DND-41 (cell line): Measurements from ENCODE around the gene ARHGAP24.

Experiments used
- EZH2 ChIP-seq: IDR thresholded peaks from 3 replicates; pipeline ENCODE4 v1.6.1; 2012; ENCODE audit warnings: borderline replicate concordance, low read depth, mild to moderate bottlenecking, moderate library complexity, low read length, inconsistent platforms; ENCODE audit not compliant: severe bottlenecking
- TF ChIP-seq, protein P1 (sequence below): IDR thresholded peaks from 2 replicates; pipeline ENCODE4 v1.5.1; 2012; ENCODE audit warnings: borderline replicate concordance, low read length, moderate library complexity, mild to moderate bottlenecking; ENCODE audit not compliant: poor library complexity, severe bottlenecking; ENCODE audit errors: extremely low read depth

DNA sequence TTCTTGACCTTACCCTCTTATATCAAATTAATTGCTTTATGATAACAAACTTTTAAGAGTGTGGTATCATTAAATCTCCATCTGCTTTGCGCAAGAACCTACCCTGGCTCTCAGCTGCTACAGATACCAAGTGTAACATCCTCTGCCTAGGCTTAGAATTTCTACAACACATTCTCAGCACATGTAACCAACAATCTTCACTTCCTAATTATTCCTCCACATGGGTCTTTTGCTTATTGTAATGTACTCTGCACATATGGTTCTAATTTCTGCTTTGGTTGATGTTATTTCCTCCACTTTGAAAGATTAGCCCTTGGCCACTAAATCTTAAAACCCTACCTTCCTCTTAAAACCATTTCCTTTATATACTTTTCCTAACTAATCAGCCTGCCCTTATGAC lies 242.4 kb downstream of the ARHGAP24 start:
- TF ChIP-seq, protein P1, sequence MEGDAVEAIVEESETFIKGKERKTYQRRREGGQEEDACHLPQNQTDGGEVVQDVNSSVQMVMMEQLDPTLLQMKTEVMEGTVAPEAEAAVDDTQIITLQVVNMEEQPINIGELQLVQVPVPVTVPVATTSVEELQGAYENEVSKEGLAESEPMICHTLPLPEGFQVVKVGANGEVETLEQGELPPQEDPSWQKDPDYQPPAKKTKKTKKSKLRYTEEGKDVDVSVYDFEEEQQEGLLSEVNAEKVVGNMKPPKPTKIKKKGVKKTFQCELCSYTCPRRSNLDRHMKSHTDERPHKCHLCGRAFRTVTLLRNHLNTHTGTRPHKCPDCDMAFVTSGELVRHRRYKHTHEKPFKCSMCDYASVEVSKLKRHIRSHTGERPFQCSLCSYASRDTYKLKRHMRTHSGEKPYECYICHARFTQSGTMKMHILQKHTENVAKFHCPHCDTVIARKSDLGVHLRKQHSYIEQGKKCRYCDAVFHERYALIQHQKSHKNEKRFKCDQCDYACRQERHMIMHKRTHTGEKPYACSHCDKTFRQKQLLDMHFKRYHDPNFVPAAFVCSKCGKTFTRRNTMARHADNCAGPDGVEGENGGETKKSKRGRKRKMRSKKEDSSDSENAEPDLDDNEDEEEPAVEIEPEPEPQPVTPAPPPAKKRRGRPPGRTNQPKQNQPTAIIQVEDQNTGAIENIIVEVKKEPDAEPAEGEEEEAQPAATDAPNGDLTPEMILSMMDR = no peak
- TF ChIP-seq EZH2 = no peak
